ENCODE measurements around the gene ZNF496. TPM values are rescaled to one million over a fixed set of nuclear protein-coding genes. Genes with fewer than 3 reads are reported as not detected.

Gene ZNF496
- total RNA-seq, 1 experiment from 2014 or later, result 66.5 TPM

GRCh38 chr1:247343801-247344200 lies 12.1 kb upstream of the ZNF496 start:
- no peaks in the 10 kb centered on the region for H3K79me1 ChIP-seq (ENCODE audit: insufficient read depth, low read depth, low read length, poor library complexity, severe bottlenecking)
- no peaks in the 10 kb centered on the region for H3K23me2 ChIP-seq (ENCODE audit: insufficient read length, low read depth, low read length, poor library complexity, severe bottlenecking)
- no peak overlapping the region for H2AK5ac ChIP-seq (ENCODE audit: insufficient read length, low read length)
- no peak overlapping the region for H2BK120ac ChIP-seq (ENCODE audit: low read depth, low read length, poor library complexity, severe bottlenecking)
- H3K79me2 ChIP-seq (ENCODE audit: insufficient read depth, low read length), result 0 out of 2 replicates have a peak, but pooled peaks cover 3% of the 10 kb centered on the region
- no peak overlapping the region for H2BK5ac ChIP-seq (ENCODE audit: insufficient read length, low read length)
- no peak; the same call in 2 of the 3 replicates for TF ChIP-seq CTCF (conservative IDR thresholded peaks at IDR 0.05)
- Mint-ChIP-seq H3K4me3 (no peak overlapping the region), H3K27ac (peak overlapping the region in 2 of 3 experiments; percentile 4 to 61; a peak in 1 of 7 replicates), H3K4me1 (peaks cover 10 to 11% of the 10 kb centered on the region in 2 experiments; a peak in 3 of 4 replicates), H3K36me3 (ENCODE audit: insufficient read depth in 1 of 3, low read depth in 3 of 3) (peaks cover 24 to 45% (median 41%) of the 10 kb centered on the region in 3 experiments), H3K9me3 (no peaks in the 10 kb centered on the region), H3K27me3 (ENCODE audit: low read depth) (no peaks in the 10 kb centered on the region)
- H2BK20ac ChIP-seq (ENCODE audit: low read depth, low read length, poor library complexity, severe bottlenecking), result no peak overlapping the region
- H3T11ph ChIP-seq (ENCODE audit: low read length), result no peak overlapping the region
- H3K14ac ChIP-seq (ENCODE audit: insufficient read depth, low read length), result no peak overlapping the region
- no peaks in the 10 kb centered on the region for H4K20me1 ChIP-seq (ENCODE audit: control insufficient read depth, insufficient read depth, insufficient read length)
- H3K4me2 ChIP-seq (ENCODE audit: insufficient read depth, insufficient read length, low read length), result no peak overlapping the region
- no peak overlapping the region for H4K91ac ChIP-seq (ENCODE audit: insufficient read length, low read depth, low read length)
- H3K9me3 ChIP-seq (ENCODE audit: control insufficient read depth, low read depth, low read length), result no peaks in the 10 kb centered on the region
- no peak overlapping the region for H3K4ac ChIP-seq (ENCODE audit: low read depth, low read length)
- H2BK15ac ChIP-seq (ENCODE audit: low read depth, low read length), result no peak overlapping the region
- no peak for DNase-seq
- no peak overlapping the region for H3K56ac ChIP-seq (ENCODE audit: insufficient read length, low read depth, low read length)
- H3K27me3 ChIP-seq (ENCODE audit: insufficient read depth, low read length), result no peaks in the 10 kb centered on the region
- no peak overlapping the region for H3K18ac ChIP-seq (ENCODE audit: insufficient read length, low read depth, low read length)
- H2AFZ ChIP-seq (ENCODE audit: low read length), result no peak overlapping the region
- no CpG with 5 or more reads among the region's 1 CpG for WGBS (ENCODE audit: extremely low coverage, insufficient read length, low lambda C conversion rate)
- H4K8ac ChIP-seq (replicated peaks; ENCODE audit: insufficient read length, low read depth, low read length), result no peak overlapping the region
- H3K9ac ChIP-seq (ENCODE audit: extremely low read depth, insufficient read length, low read length), result no peak overlapping the region
- H4K5ac ChIP-seq (ENCODE audit: insufficient read length, low read depth, low read length), result no peak overlapping the region
- H2BK12ac ChIP-seq (ENCODE audit: insufficient read length, low read depth, low read length), result no peak overlapping the region
- H3K23ac ChIP-seq (ENCODE audit: insufficient read length, low read depth, low read length), result no peak overlapping the region
- no peaks in the 10 kb centered on the region for H3K4me1 ChIP-seq (ENCODE audit: insufficient read depth, low read length)
- no peak overlapping the region for H3K27ac ChIP-seq (ENCODE audit: insufficient read length, low read depth, low read length)

All from H9 (cell line).